Raji (cell line): ENCODE results near the gene ANKRD29.

Source experiments
- POLR2A ChIP-seq: IDR thresholded peaks from 2 replicates; pipeline ENCODE4 v1.6.1; 2011; ENCODE audit warnings: low read depth, low read length, control low read depth; ENCODE audit not compliant: insufficient read depth

The ANKRD29 gene

GRCh38 chr18:23573020-23573419 is 89.7 kb downstream of the ANKRD29 start:
- TF ChIP-seq POLR2A: no peak

GRCh38 chr18:23572570-23572969 is 90.1 kb downstream of the ANKRD29 start:
- TF ChIP-seq POLR2A: no peak

GRCh38 chr18:23572012-23572411 is 90.7 kb downstream of the ANKRD29 start:
- no peak for TF ChIP-seq POLR2A

DNA sequence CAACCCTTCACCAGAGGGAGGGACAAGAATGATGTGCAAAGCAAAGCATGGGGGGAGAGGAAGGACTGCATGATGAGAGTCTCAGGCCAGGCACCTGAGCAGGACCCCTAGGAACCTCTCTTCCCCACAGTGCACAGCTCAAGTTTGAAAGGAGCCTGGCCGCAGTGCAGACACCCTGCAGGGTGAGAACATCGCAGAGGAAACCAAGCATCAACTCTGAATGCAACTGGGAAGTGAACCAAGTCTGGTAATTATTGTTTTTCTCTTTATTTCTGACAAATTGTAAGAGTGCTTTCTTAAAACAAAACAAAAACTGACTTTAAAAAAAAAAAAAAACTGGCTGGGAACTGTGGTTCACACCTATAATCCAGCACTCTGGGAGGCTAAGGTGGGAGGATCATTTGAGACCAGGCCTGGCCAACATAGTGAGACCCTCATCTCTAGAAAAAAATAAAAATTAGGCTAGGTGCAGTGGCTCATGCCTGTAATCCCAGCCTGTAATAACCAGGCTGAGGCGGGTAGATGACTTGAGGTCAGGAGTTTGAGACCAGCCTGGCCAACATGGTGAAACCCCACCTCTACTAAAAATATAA is 91.7 kb downstream of the ANKRD29 start:
- TF ChIP-seq POLR2A: no peak

DNA sequence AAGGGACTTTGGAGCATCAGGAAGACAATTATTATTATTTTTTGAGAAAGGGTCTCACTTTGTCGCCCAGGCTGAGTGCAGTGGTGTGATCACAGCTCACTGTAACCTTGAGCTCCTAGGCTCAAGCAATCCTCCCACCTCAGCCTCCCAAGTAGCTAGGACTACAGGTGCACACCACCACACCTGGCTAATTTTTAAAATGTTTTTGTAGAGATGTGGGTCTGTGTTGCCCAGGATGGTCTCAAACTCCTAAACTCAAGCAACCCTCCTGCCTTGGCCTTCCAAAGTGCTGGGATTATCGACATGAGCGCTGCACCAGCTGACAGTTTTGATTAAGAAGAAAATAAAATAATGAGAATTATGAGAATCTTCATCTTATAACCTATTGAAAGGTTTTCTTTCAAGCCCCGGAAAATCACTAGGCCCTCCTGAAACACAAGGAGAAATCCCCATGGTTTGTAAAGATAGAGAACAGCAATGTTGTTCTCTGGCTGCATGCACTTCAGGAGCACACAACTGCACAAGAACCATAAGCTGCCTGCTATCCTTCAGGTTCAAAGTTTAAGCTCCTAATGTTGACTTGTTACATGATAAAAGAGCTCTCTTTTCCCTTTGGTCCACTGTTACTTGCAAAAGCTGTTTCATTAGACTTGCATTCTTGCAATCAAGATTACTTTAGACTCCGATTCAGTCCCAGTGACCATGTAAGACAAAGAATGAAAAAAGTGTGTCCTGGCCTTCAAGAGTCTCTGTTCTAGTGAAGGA is 93.2 kb downstream of the ANKRD29 start:
- TF ChIP-seq POLR2A: no peak

GRCh38 chr18:23568281-23569138 is 94.2 kb downstream of the ANKRD29 start:
- TF ChIP-seq POLR2A: no peak

DNA sequence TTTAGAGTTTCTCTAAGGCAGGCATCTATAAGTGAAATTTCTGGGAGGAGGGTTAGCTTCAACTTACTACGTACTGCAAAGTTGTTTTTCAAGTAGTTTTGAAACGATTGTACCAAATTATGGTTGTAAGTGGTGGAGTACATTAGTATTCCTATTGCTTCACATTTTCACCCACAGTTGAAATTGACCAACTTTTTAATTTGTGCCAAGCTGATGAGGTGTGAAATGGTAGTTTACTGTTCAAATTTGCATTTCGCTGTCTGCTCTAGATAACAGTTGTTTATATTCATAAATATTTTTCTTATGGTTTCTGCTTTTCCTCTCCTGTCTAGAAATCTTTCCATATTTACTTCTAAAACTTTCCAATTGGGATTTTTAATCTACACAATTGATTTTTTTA is 95.0 kb downstream of the ANKRD29 start:
- no peak for TF ChIP-seq POLR2A

DNA sequence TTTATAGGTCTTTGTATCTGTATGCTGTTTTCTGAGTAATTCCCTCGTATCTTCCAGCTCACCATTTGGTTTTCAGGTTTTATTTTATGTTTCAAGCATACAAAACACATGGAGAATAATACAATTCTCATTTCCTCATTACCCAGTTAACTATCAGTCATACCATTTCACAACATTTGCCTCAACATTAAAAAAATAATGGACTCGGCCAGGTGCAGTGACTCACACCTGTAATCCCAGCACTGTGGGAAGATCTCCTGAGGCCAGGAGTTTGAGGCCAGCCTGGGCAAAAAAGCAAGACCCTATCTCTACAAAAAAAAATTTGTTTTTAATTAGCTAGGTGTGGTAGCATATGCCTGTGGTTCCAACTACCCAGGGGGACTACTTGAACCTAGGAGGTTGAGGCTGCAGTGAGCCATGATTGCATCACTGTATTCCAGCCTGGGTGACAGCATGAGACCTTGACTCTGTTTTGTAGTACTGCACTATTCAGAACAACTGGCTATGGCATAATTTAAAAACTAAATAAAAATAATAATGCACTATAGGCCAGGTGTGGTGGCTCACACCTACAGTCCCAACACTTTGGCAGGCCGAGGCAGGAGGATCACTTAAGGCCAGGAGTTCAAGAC is 96.7 kb downstream of the ANKRD29 start:
- no peak for TF ChIP-seq POLR2A

GRCh38 chr18:23563377-23564043 is 99.2 kb downstream of the ANKRD29 start:
- TF ChIP-seq POLR2A: no peak

DNA sequence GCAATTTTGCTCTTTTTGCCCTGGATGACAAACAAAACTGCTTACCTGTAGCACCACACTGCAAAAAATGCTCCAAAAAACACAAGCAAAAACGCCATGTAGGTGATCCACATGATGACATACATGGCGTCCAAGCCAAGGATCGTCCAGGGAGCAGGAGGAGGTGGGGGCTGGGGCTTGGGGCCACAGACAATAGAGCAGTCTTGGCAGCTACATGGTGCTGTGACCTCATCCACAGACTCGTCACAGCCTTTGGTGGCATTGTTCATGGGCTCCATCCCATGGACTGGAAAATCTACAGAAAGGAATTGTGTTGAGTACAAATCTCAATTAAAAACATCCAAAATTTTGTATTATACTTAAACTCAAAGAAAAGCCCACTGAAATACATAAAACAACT is 102.5 kb downstream of the ANKRD29 start:
- TF ChIP-seq POLR2A: no peak

GRCh38 chr18:23556145-23556780 is 106.4 kb downstream of the ANKRD29 start:
- TF ChIP-seq POLR2A: no peak

- TF ChIP-seq POLR2A: no peak
These were observed 108.8 kb downstream of the ANKRD29 start for GRCh38 chr18:23553887-23554286.

DNA sequence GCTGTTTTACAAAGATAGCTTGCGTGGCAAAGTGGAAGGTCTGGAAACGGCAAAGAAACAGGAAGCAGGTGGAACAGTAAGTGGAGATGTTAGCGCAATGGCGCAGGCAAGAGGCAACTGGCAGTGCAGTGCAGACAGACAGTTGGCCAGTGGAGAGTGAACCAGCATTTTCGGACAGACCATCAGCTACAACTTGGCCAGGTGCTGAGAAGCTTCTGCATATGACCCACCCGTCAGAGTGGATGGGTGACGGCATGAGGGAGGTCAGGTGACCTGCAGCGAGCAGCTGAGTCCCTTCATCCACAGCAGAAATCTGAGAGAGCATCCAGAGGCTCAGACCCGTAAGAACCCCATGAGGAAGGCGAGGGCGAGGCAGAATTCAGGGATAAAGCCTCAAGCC is 110.2 kb downstream of the ANKRD29 start:
- no peak for TF ChIP-seq POLR2A

GRCh38 chr18:23551978-23552377 is 110.7 kb downstream of the ANKRD29 start:
- TF ChIP-seq POLR2A: no peak
